NB4 (cell line): ENCODE measurements around the gene MORF4L2.
A peak's percentile ranks its signal among the peaks of the same experiment; 100 is the strongest.

Source experiments
- DNase-seq: peaks from one replicate; pipeline ENCODE4 v3.0.0; 2010; ENCODE audit warnings: low read depth
- H3K4me3 ChIP-seq: one replicate; pipeline ENCODE4 v1.5.1; 2011; ENCODE audit warnings: mild to moderate bottlenecking, low read depth, low read length, moderate library complexity
- CTCF ChIP-seq: IDR thresholded peaks from one replicate; pipeline ENCODE4 v1.5.1; 2012; ENCODE audit warnings: low read depth, low read length
- MYC ChIP-seq: IDR thresholded peaks from 2 replicates; pipeline ENCODE4 v1.6.1; 2011; ENCODE audit warnings: low read depth, low read length
- POLR2A ChIP-seq: IDR thresholded peaks from 2 replicates; pipeline ENCODE4 v1.6.1; 2011; ENCODE audit warnings: mild to moderate bottlenecking; ENCODE audit not compliant: insufficient read length; ENCODE audit errors: extremely low read depth
- TF ChIP-seq, protein P1 (sequence below): IDR thresholded peaks from 2 replicates; pipeline ENCODE4 v1.6.1; 2011; ENCODE audit warnings: low read depth, low read length

The MORF4L2 gene

GRCh38 chrX:103710609-103711008 is 24.1 kb upstream of the MORF4L2 start, which contains the start of gene TMEM31:
Gene TMEM31, plus strand, starts transcription at chrX:103710909. Its CDS starts 1,350 bp downstream, at chrX:103712259.
- H3K4me3 ChIP-seq, result no peak within 1 kb of the TSS
- DNase-seq, result no peak
- TF ChIP-seq CTCF, result no peak
- no peak for TF ChIP-seq MYC
- no peak for TF ChIP-seq POLR2A
- TF ChIP-seq, protein P1, sequence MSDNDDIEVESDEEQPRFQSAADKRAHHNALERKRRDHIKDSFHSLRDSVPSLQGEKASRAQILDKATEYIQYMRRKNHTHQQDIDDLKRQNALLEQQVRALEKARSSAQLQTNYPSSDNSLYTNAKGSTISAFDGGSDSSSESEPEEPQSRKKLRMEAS, result no peak

- no peak for DNase-seq
- TF ChIP-seq MYC (no peak), POLR2A (no peak), CTCF (no peak)
- TF ChIP-seq, protein P1, result no peak
- no peak overlapping the region for H3K4me3 ChIP-seq
Observed at GRCh38 chrX:103704863-103705262, 18.4 kb upstream of the MORF4L2 start.

GRCh38 chrX:103699243-103699642 is 12.7 kb upstream of the MORF4L2 start:
- no peak for DNase-seq
- TF ChIP-seq POLR2A, result no peak
- no peak overlapping the region for H3K4me3 ChIP-seq

- DNase-seq, result no peak
- no peak for TF ChIP-seq MYC
- no peak for TF ChIP-seq CTCF
- TF ChIP-seq, protein P1, result no peak
- TF ChIP-seq POLR2A, result no peak
Observed at GRCh38 chrX:103697687-103698086, 11.2 kb upstream of the MORF4L2 start.

GRCh38 chrX:103691059-103691458 is 4.6 kb upstream of the MORF4L2 start:
- no peak overlapping the region for H3K4me3 ChIP-seq
- TF ChIP-seq MYC (no peak), POLR2A (no peak), CTCF (no peak)
- TF ChIP-seq, protein P1, result no peak
- no peak for DNase-seq

More at GRCh38 chrX:103697687-103698086, 11.2 kb upstream of the MORF4L2 start:
- no peak overlapping the region for H3K4me3 ChIP-seq

DNA sequence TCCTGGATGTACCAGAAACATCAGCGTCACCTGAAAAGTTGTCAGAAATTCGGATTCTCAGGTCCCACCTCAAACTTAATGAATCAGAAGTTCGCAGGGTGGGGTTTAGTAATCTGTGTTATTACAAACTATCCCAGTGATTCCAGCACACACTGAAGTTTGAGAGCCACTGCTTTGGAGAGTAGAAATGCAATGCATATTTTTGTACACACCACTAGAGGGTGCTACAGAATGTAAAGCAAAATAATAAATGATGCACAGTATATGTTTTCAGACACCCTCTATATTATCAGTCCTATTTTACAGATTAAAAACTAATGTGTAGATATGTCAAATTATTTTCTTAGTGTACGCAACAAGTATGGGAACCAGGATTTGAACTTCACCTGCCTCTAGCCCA is 2.4 kb upstream of the MORF4L2 start:
- DNase-seq, result peak; percentile 44
- no peak overlapping the region for H3K4me3 ChIP-seq
- TF ChIP-seq MYC (no peak), CTCF (peak; percentile 39), POLR2A (no peak)
- TF ChIP-seq, protein P1, result no peak
